ENCODE data around the gene DGCR2.
"Not testable (repeated sequence)": the region's sequence is repeated elsewhere in the genome, so short reads cannot be mapped to it uniquely, and the experiment has no call there.

- not testable (repeated sequence) for TF ChIP-seq SPI1 (IDR thresholded peaks at IDR 0.05; ENCODE audit: borderline replicate concordance, insufficient read depth, low read depth, low read length); RAD21 (IDR thresholded peaks at IDR 0.05; ENCODE audit: insufficient read depth, low read depth, low read length); ZNF217 (IDR thresholded peaks at IDR 0.05)
Measured at GRCh38 chr22:19000106-19000505, 122.1 kb downstream of the DGCR2 start.
